GM19328 (cell line): ENCODE measurements around the gene DOCK3.
"Not testable (repeated sequence)": the region's sequence is repeated elsewhere in the genome, so short reads cannot be mapped to it uniquely, and the experiment has no call there.

Experiments used
- ATAC-seq: cut with Tn5 transposase; IDR thresholded peaks from one replicate; pipeline ENCODE4 v1.9.1; 2021; ENCODE audit warnings: mild to moderate bottlenecking, moderate library complexity; ENCODE audit not compliant: unreplicated experiment

Gene DOCK3

DNA sequence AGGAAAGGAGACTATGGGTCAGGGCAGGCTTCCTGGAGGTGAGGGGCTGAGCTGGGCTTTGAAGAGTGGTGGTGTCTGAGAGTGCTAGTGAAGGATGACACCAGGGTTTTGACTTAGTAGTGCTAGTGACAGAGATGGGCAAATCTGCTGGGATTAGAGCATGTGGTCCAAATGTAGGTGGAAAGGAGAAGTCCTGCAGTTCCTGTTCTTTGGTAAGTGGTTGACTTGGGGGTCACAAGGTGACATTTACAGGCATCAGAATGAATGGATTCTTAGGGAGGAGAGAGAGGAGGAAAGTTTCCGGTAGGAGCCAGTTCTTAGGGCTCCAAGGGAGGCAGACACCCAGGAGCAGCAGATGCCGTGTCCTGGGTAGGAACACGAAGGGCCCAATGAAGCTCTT lies 796 bp upstream of the DOCK3 start:
- ATAC-seq, result no peak

DNA sequence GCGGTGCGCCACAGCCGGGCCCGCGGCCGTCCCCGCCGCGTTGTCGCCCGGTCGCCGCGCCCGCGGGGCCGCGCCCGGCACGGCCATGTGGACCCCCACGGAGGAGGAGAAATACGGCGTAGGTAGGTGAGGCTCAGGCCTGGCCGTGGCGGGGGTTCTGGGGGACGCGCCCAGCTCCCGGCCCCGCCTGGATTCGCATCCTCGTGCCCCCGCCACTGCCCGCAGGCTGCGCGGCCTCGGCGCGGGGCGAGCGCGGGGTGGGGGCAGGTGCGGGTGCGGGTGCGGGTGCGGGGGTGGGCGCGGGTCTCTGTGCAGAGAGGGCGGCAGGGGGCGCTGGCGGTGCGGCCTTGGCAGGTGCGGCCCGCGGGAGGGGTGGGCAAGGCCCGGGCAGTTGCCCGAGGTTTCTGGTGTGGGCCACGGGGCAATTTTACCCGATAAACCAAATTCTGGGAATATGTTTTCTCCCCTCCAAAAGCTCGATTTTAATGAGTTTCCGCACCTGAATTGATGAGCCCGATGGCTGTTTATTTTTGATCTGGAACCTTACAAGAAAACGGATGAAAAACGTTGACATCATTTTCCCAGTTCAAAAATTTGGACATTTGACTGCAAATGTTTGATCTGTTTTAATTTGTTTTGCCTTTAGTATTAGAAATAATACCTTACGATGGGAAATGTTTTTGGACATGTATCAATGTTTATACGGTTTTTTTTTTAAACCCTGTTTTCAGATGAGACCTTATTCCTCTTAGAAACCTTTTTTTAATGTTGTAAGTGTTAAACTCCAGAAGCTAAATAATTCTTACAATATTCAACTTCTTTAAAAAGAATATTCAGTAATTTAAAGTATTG lies 678 bp downstream of the DOCK3 start:
- ATAC-seq, result no peak

DNA sequence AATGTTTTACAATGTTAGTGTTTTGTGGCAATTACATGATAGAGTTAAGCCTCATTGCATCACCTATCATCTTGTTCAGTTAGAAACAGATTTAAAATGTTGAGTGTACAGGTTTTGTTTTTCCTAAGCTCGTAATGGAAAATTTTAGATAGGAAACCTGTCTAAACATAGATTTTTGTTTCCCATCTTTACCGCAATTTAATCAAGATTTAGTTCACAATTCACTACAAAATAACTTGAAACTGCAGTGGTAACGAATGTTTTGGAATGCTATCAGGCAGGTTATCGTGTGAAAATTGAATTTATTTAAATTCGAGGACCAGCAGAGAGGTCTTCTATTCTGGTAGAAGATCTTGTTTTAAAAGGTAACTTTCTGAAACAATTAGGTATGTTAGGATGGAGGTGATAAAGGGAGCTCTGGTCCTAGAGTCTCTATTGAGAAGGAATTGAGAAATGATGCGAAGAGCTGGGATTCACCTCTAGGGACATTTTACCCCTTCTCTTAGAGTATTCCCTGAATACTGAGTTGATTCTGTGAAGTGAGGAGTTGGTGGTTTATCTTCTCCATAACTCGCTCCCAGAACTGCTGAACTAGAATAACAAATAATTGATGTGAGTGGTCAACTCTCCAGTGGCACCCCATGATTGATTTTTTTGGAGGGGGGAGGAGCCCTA lies 1.4 kb downstream of the DOCK3 start:
- no peak for ATAC-seq

DNA sequence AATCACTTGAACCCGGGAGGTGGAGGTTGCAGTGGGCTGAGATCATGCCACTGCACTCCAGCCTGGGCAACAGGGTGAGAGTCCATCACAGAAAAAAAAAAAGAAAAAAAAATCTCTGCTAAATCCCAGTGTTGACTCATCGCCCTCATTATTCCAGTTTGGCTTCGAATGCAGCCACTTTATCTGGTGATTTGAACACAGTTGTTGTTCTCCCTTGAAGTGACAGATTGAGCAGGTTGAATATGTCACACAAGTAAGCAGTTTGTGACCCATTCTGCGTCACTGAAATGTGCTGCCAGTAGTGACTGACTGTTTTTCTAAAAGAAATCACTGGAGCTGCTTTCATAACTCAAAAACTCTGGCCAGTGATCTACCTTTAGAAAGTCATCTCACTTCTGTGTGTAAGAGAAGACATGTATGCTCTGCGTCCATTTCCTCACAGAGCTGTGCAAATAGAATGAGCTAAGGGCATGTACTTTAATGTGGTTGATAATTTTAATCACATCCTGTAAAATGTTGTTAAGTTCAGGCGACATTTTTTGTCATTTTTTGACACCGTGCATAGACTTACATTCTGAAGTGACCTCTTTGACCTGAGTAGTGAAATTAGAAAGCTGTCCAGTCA lies 12.5 kb downstream of the DOCK3 start:
- ATAC-seq, result no peak

DNA sequence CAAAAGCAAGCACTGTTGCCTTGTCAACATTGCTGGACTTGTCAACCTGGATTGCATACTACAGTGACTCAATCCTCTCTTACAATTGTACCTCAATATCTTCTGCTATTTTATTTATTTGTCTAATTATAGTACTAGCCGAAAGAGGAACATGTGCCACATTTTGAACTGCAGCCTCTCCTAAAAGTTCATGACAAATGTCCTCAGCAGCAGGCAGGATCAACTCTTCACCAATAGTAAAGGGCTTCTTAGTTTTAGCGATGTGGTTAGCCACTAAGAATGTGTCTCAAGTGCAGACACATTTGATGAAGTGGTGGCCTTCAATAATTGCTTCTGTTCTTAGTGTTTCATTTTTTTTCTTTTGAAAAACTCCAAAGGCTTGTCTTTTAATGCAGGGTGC lies 13.2 kb downstream of the DOCK3 start:
- no peak for ATAC-seq

DNA sequence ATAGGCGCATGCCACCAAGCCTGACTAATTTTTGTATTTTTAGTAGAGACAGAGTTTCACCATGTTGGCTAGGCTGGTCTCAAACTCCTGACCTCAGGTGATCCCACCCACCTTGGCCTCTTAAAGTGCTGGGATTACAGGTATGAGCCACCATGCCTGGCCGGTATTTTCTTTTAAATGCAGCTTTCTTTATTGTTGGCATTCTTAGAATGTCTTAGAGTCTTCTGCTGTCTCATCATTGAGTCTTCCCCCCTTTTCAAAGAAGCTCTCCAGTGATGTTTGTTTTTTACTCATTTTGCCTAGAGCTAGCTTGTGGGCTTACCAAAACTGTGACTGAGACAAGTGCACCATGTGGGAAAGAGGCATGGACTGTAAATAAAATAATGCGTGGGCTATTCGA lies 13.9 kb downstream of the DOCK3 start:
- not testable (repeated sequence) for ATAC-seq

DNA sequence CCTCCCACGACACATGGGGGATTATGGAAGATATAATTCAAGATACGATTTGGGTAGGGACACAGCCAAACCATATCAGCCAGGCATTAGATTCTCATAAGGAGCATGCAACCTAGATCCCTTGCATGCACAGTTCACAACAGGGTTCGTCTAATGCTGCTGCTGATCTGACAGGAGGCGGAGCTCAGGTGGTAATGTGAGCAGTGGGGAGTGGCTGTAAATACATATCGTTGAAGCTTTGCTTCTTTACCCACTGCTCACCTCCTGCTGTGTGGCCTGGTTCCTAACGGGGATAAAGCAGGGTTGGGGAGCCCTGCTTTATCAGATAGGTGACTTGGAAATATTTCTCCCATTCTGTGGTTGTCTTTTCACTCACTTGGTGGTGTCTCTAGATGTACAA lies 14.8 kb downstream of the DOCK3 start:
- no peak for ATAC-seq

DNA sequence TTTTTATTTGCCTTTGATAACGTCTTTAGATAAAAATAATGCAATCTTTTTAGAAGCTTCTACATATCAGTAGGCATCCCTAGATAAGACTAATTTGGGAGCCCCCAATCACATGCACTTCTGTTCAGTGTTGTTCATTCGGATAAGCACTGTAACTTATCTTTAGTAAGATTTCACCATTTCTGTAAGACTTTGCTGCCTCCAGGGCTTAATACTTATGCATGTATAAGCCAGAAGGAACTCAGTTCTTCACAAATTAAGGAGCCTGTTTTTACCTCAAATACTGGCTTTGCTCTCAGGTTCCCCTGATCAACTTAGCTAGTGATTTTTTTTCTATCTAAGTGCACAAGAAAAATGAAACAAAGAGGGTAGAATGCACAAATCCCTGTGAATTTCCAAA lies 20.3 kb downstream of the DOCK3 start:
- ATAC-seq, result no peak

DNA sequence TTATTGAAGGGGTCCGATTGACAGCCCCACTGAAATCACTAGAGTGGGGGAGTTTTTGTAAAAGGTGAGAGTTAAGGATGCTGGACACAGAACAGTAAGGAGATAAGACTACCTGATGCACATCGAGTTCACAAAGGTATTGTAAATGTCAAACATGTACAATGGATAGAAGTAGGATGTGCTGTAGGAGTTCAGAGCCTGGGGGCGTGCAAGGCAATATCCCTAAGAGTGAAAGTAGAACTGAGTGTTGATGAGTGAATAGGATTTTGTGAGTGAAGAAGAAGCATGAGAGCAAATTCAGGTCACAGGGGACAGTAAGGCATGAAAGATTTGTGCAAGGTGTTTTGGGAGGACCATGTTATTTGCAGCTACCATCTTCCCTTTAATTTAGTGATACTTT lies 21.5 kb downstream of the DOCK3 start:
- ATAC-seq, result no peak

DNA sequence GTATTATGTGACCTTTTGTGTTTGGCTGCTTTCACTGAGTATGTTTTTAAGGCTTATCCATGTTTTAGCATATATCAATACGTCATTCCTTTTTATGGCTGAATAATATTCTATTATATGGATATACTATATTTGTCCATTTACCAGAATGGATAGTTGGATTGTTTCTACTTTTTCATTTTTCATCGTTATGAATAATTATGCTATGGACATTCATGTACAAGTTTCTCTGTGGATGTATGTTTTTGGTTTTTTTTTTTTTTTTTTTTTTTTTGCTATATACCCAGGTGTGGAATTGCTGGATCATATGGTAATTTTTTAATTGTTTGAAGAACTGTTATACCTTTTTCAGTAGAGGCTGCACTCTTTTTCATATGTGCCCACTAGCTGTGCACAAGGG lies 23.5 kb downstream of the DOCK3 start:
- no peak for ATAC-seq

DNA sequence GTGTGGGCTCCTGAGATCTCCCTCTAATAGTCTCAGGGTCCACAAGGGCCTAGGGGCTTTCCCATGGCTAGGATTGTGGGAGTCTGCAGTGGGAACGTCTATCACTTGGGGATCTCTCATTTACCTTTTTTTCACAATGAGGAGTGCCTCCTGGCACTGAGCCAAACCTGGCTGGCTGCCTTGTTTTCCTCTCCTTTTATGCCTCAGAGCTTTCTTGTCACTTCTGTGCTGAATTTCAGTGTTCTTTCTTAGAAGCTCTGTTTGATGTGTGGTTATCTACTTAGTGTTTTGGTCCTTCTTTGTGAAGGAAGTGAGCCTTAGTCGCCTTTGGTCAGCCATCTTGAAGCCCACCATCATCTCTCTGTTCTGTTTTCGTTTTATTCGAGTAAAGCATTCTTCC lies 33.9 kb downstream of the DOCK3 start:
- ATAC-seq, result no peak

DNA sequence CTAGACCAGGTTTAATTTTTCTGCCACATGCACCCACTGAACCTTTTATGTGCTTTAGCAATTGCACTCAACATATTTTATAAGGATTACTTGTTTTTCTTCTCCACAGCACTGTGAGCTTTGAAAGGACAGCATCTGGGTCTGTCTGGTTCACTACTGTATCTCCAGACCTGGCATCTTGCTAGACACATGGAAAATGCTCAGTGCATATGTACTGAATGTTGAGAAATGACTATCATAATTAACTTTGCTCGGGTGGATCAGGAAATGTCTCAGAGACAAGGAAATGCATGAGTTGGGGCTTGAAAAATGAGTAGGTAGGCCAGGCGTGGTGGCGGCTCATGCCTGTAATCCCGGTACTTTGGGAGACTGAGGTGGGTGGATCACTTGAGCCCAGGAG lies 40.2 kb downstream of the DOCK3 start:
- no peak for ATAC-seq

DNA sequence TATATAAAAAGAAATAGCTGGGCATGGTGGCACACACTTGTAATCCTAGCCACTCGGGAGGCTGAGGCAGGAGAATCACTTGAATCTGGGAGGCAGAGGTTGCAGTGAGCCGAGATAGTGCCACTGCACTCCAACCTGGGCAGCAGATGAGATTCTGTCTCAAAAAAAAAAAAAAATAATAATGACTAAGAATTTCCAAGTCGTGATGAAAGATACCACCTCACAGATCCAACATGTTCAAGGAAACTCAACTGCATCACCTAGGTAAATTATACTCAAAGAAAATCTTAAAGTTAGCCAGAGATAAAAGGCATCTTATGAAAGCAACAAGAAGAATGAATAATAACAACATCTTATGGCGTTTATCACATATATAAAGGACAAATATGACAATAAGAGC lies 50.1 kb downstream of the DOCK3 start:
- ATAC-seq, result no peak

DNA sequence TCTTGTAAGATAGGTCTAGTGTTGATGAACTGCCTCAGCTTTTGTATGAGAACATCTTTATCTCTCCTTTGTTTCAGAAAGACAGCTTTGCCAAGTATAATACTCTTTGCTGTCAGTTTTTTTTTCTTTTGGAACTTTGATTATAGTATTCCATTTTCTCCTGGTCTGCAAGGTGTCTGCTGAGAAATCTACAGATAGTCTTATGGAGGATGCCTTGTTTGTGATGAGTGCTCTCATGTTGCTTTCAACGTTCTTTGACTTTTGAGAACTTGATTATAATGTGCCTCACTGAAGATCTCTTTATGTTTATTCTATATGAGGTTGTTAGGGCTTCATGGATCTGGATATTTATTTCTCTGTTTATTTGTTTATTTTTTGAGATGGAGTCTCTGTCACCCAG lies 60.3 kb downstream of the DOCK3 start:
- no peak for ATAC-seq

DNA sequence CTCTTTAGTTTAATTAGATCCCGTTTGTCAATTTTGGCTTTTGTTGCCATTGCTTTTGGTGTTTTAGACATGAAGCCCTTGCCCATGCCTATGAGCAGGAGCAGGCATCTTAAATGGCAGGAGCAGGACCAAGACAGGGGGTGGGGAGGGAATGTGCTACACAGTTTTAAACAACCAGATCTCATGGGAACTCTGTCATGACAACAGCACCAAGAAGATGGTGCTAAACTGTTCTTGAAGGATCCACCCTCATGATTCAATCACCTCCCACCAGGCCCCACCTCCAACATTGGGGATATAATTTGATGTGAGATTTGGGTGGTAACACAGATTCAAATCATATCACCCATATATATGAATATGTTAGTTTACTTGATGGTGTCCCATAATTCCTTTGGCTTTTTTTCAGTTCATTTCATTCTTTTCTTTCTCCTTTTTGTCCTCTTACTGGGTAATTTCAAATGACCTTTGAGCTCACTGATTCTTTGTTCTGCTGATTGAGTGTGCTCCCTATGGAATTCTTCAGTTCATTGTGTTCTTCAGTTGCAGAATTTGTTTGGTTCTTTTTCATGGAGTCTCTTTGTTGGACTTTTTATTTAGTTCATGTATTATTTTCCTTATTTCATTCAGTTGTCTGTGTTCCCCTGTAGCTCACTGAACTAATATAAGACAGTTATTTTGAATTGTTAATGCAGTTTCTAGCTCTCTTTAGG lies 62.6 kb downstream of the DOCK3 start:
- ATAC-seq, result no peak

DNA sequence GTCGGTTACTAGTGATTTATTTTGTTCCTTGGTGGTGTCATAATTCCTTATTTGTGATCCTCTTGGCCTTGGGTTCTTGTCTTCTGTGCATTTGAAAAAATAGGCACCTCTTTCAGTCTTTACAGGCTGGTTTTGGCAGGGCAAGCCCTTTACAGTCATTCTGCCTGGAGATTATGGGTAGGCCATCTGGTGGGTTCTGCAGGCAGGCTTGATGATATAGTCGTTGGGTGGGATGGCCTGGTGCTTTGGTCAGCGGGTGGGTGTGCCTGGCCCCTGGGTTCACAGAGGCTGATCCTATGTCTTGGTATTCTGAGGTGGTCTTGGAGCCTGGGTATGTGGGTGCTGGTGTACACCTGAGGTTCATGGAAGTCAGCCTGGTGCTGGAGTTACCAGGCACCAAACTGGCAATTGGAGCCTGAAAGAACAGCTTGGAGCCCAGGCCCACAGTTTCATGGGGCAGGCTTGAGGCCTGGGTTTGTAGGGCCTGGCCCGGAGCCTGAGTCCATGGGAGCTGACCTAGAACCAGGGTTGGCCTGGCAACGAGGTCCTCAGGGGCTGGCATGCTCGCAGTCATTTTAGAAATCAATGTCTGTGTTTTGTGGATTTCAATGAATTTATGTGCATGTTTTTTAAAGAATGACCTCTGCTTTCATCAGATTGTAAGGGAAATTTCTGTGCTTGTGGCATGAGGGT lies 63.3 kb downstream of the DOCK3 start:
- no peak for ATAC-seq

DNA sequence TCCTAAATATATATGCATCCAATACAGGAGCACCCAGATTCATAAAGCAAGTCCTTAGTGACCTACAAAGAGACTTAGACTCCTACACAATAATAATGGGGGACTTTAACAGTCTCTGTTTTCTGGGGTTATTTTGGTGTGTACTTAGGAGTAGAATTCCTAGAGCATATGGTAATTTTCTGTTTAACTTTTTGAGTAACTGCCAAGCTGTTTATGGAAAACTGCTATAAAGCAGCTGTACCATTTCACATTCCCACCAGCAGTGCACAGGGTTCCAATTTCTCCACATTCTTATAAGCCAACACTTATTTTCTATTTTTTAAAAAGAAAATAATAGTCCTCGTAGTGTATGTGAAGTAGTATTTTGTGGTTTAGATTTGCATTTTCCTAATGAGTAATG lies 68.9 kb downstream of the DOCK3 start:
- no peak for ATAC-seq

DNA sequence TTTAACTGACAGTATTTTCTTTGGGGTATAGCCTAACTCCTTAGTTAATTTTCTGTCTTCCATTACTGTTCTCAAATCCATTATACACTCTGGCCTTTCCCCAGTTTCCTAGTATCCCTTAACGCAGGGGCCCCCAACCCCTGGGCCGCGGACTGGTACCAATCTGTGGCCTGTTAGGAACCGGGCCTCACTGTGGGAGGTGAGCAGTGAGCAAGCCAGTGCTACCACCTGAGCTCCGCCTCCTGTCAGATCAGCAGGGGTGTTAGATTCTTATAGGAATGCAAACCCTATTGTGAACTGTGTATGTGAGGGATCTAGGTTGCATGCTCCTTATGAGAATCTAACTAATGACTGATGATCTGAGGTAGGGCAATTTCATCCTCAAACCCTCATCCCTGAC lies 75.1 kb downstream of the DOCK3 start:
- ATAC-seq, result no peak

DNA sequence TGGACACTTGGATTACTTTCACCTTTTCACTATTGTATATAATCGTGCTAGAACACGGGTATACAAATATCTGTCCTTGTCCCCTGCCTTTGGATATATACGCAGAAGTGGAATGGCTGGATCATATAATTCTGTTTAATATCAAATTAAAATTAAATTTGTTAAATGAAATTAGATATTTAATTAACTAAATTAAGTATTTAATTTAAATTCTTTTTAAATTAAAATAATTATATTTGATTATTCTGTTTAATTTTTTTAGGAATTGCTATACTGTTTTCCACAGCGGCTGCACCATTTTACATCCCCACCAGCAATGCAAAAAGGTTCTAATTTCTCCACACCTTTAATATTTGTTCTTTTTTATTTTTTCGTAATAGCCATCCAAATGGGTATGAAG lies 84.3 kb downstream of the DOCK3 start:
- no peak for ATAC-seq

DNA sequence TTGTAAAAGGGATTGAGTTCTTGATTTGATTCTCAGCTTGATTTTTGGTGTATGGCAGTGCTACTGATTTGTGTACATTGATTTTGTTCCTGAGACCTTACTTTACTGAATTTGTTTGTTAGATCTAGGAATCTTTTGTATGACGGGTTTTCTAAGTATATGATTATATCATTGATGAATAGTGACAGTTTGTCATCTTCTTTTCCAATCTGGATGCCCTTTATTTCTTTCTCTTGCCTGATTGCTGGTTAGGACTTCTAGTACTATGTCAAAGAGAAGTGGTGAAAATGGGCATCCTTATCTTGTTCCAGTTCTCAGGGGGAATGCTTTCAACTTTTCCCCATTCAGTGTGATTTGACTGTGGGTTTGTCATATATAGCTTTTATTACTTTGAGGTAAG lies 103.0 kb downstream of the DOCK3 start:
- ATAC-seq, result no peak

DNA sequence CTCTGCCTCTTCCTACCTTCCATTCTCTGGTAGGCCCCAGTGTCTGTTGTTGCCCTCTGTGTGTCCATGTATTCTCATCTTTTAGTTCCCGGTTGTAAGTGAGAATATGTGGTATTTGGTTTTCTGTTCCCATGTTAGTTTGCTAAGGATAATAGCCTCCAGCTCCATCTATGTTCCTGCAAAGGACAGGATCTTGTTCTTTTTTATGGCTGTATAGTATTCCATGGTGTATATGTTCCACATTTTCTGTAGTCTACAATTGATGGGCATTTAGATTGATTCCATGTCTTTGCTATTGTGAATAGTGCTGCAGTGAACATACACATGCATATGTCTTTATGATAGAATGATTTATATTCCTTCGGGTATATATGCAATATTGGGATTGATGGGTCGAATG lies 107.0 kb downstream of the DOCK3 start:
- ATAC-seq, result not testable (repeated sequence)
